AG09319 (cell line): ENCODE results near the gene HOXD4.

Experiments
- DNase-seq: peaks from one replicate; pipeline ENCODE4 v3.0.0-alpha.2; 2010; ENCODE audit warnings: low read depth; ENCODE audit errors: extremely low read depth
- CTCF ChIP-seq: IDR thresholded peaks from 2 replicates; pipeline ENCODE4 v1.5.1; 2011; ENCODE audit warnings: low read depth, mild to moderate bottlenecking, inconsistent platforms, low read length, moderate library complexity

HOXD4 gene

GRCh38 chr2:176169711-176170110 lies 18.4 kb downstream of the HOXD4 start:
- TF ChIP-seq CTCF: no peak
- no peak for DNase-seq

DNA sequence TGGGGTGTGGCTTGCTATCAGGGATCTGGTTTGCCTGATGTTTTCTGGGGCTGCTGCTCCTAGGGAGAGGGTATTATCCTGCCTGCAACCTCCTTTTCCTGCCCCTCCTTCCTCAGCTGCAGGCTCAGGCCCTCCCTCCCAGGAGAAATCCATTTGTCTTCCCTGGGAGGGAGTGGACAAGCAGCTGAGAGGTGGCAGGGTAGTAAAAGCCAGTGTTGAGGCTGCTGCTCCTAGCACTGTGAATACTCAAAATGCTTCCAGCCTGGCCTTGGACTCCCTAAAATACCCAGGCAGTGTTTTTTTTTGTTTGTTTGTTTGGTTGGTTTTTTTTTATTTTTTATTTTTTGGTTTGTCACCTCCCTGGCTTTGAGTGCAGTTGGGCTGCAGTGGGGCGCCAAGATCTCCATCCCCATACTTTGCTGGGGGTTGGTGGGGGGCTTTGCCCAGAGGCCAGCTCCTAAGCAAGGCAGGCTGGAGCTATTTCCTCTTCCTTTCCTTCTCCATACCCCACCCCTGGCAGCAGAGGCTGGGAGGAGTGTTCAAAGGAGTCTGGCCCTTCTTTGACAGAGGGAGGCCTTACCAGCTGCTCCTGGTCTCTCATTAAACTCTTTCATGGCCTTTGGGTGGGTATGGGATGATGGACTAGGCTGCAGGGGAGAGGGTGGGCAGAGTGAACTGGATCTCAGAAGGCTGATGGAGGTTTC lies 19.4 kb downstream of the HOXD4 start:
- TF ChIP-seq CTCF: no peak
- DNase-seq: no peak

DNA sequence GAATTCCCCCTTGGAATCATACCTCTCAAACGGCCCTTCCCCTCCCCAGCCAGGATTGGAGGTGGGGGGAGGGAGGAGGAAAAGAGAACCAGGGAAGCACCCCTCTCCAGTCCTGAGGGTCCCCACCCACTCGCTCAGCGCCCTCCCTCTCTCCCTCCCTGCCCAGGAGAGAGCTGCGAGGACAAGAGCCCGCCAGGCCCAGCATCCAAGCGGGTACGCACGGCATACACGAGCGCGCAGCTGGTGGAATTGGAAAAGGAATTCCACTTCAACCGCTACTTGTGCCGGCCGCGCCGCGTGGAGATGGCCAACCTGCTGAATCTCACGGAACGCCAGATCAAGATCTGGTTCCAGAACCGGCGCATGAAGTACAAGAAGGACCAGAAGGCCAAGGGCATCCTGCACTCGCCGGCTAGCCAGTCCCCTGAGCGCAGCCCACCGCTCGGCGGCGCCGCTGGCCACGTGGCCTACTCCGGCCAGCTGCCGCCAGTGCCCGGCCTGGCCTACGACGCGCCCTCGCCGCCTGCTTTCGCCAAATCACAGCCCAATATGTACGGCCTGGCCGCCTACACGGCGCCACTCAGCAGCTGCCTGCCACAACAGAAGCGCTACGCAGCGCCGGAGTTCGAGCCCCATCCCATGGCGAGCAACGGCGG lies 20.1 kb downstream of the HOXD4 start:
- TF ChIP-seq CTCF: no peak
- no peak for DNase-seq

DNA sequence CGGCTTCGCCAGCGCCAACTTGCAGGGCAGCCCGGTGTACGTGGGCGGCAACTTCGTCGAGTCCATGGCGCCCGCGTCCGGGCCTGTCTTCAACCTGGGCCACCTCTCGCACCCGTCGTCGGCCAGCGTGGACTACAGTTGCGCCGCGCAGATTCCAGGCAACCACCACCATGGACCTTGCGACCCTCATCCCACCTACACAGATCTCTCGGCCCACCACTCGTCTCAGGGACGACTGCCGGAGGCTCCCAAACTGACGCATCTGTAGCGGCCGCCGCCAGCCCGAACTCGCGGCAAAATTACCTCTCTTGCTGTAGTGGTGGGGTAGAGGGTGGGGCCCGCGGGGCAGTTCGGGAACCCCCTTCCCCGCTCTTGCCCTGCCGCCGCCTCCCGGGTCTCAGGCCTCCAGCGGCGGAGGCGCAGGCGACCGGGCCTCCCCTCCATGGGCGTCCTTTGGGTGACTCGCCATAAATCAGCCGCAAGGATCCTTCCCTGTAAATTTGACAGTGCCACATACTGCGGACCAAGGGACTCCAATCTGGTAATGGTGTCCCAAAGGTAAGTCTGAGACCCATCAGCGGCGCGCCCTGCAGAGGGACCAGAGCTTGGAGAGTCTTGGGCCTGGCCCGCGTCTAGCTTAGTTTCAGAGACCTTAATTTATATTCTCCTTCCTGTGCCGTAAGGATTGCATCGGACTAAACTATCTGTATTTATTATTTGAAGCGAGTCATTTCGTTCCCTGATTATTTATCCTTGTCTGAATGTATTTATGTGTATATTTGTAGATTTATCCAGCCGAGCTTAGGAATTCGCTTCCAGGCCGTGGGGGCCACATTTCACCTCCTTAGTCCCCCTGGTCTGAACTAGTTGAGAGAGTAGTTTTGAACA lies 20.9 kb downstream of the HOXD4 start:
- TF ChIP-seq CTCF: no peak
- DNase-seq: no peak

GRCh38 chr2:176172895-176173566 lies 21.7 kb downstream of the HOXD4 start:
- DNase-seq: no peak
- no peak for TF ChIP-seq CTCF

GRCh38 chr2:176173567-176174381 lies 22.4 kb downstream of the HOXD4 start:
- DNase-seq: no peak

More at GRCh38 chr2:176173567-176174381, 22.4 kb downstream of the HOXD4 start:
- no peak for TF ChIP-seq CTCF
